Stimulated activated CD8-positive, alpha-beta memory T cell treated with anti-CD3 and anti-CD28 coated beads, Interleukin-15, amount 100 ng/mL, for 4 hours (primary cell): ENCODE measurements around the gene MAGI2.

Experiments used
- DNase-seq, 2 donors: peaks; one replicate each; pipeline ENCODE4 v3.0.0-alpha.2; 2020; ENCODE audit warnings: low read depth in 2 of 2

MAGI2 gene

GRCh38 chr7:79453558-79454360 is at the start of gene MAGI2:
TSS of gene MAGI2 (minus strand) at chr7:79453667. CDS start at chr7:79453320, 347 bp downstream.
- DNase-seq, result peak in 1 of 2 donors; percentile 1

GRCh38 chr7:79502151-79502550 is 48.7 kb upstream of the MAGI2 start:
- no peak for DNase-seq

- DNase-seq, result no peak
Observed at GRCh38 chr7:79500759-79501158, 47.3 kb upstream of the MAGI2 start.

GRCh38 chr7:79497728-79498127 is 44.3 kb upstream of the MAGI2 start:
- DNase-seq, result no peak

- no peak for DNase-seq
Observed at GRCh38 chr7:79495544-79496272, 42.2 kb upstream of the MAGI2 start.

GRCh38 chr7:79494046-79494445 is 40.6 kb upstream of the MAGI2 start:
- no peak for DNase-seq

- DNase-seq, result no peak
Observed at GRCh38 chr7:79489371-79489770, 35.9 kb upstream of the MAGI2 start.

GRCh38 chr7:79478386-79478785 is 24.9 kb upstream of the MAGI2 start:
- no peak for DNase-seq

- no peak for DNase-seq
Observed at GRCh38 chr7:79475455-79475854, 22.0 kb upstream of the MAGI2 start.

- DNase-seq, result no peak
Observed at GRCh38 chr7:79471699-79472098, 18.2 kb upstream of the MAGI2 start.

- DNase-seq, result no peak
Observed at GRCh38 chr7:79471283-79471682, 17.8 kb upstream of the MAGI2 start.

- no peak for DNase-seq
Observed at GRCh38 chr7:79465551-79465950, 12.1 kb upstream of the MAGI2 start.

GRCh38 chr7:79464051-79464450 is 10.6 kb upstream of the MAGI2 start:
- no peak for DNase-seq

GRCh38 chr7:79462390-79462789 is 8.9 kb upstream of the MAGI2 start:
- DNase-seq, result no peak

GRCh38 chr7:79461660-79462059 is 8.2 kb upstream of the MAGI2 start:
- no peak for DNase-seq

- no peak for DNase-seq
Observed at GRCh38 chr7:79459381-79459780, 5.9 kb upstream of the MAGI2 start.

- no peak for DNase-seq
Observed at GRCh38 chr7:79458796-79459195, 5.3 kb upstream of the MAGI2 start.

GRCh38 chr7:79455173-79455790 is 1.8 kb upstream of the MAGI2 start:
- no peak for DNase-seq

GRCh38 chr7:79454361-79454960 is 994 bp upstream of the MAGI2 start:
- no peak for DNase-seq

- DNase-seq, result no peak
Observed at GRCh38 chr7:79453266-79453557, 255 bp downstream of the MAGI2 start.

- DNase-seq, result no peak
Observed at GRCh38 chr7:79452495-79453265, 787 bp downstream of the MAGI2 start.

- peak in 1 of 2 donors; percentile 3 for DNase-seq
Observed at GRCh38 chr7:79452032-79452494, 1.4 kb downstream of the MAGI2 start.
